ENCODE data around the gene ALOX12B. TPM values are rescaled to one million over a fixed set of nuclear protein-coding genes. Genes with fewer than 3 reads are reported as not detected.
"Not testable (repeated sequence)": the region's sequence is repeated elsewhere in the genome, so short reads cannot be mapped to it uniquely, and the experiment has no call there.

Gene ALOX12B
- total RNA-seq, 1 donor from 2014 or later, result 0.08 TPM

DNA sequence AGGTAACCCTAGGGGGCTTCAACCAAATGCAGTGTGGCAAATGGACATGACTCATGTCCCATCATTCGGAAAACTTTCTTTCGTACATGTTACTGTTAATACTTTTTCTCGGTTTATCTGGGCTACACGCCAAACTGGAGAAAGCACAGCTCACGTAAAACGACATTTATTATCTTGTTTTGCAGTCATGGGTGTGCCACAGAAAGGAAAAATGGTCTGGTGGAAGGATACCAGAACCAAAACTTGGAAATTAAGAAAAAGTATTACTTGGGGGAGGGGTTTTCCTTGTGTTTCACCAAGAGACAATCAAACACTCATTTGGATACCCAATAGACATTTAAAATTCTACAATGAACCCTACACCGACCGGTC is 25.1 kb downstream of the ALOX12B start:
- Histone ChIP-seq H3K27me3 (ENCODE audit: control insufficient read depth, insufficient read depth, low read length) (peaks cover 58% of the 10 kb centered on the region), H3K36me3 (ENCODE audit: control insufficient read depth, insufficient read depth, low read length) (no peaks in the 10 kb centered on the region), H3K4me3 (ENCODE audit: low read depth, low read length) (no peak overlapping the region)
- DNase-seq (ENCODE audit: low read depth), result no peak
- TF ChIP-seq, protein P1, sequence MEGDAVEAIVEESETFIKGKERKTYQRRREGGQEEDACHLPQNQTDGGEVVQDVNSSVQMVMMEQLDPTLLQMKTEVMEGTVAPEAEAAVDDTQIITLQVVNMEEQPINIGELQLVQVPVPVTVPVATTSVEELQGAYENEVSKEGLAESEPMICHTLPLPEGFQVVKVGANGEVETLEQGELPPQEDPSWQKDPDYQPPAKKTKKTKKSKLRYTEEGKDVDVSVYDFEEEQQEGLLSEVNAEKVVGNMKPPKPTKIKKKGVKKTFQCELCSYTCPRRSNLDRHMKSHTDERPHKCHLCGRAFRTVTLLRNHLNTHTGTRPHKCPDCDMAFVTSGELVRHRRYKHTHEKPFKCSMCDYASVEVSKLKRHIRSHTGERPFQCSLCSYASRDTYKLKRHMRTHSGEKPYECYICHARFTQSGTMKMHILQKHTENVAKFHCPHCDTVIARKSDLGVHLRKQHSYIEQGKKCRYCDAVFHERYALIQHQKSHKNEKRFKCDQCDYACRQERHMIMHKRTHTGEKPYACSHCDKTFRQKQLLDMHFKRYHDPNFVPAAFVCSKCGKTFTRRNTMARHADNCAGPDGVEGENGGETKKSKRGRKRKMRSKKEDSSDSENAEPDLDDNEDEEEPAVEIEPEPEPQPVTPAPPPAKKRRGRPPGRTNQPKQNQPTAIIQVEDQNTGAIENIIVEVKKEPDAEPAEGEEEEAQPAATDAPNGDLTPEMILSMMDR (IDR thresholded peaks at IDR 0.05; ENCODE audit: insufficient read depth, low read length, poor library complexity, severe bottlenecking), result no peak

GRCh38 chr17:8061851-8062250 is 25.7 kb downstream of the ALOX12B start:
- DNase-seq (ENCODE audit: low read depth); H3K36me3 ChIP-seq (ENCODE audit: control insufficient read depth, insufficient read depth, low read length); H3K4me3 ChIP-seq (ENCODE audit: low read depth, low read length): not testable (repeated sequence)
- peaks cover 54% of the 10 kb centered on the region for H3K27me3 ChIP-seq (ENCODE audit: control insufficient read depth, insufficient read depth, low read length)

DNA sequence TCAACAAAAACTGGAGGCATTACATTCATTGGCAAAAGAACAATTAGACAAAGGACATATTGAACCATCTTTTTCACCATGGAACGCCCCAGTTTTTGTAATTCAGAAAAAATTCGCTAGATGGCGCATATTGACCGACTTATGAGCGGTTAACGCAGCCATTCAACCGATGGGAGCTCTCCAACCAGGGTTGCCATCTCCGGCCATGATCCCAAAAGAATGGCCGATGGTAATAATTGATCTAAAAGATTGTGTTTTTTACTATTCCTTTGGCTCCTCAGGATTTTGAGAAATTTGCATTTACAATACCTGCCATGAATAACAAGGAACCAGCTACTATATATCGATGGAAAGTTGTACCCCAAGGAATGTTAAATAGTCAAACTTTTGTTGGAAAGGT is 27.2 kb downstream of the ALOX12B start:
- no peak for DNase-seq (ENCODE audit: low read depth)
- Histone ChIP-seq H3K36me3 (ENCODE audit: control insufficient read depth, insufficient read depth, low read length) (no peaks in the 10 kb centered on the region), H3K27me3 (ENCODE audit: control insufficient read depth, insufficient read depth, low read length) (peaks cover 53% of the 10 kb centered on the region), H3K4me3 (ENCODE audit: low read depth, low read length) (no peak overlapping the region)
- TF ChIP-seq, protein P1 (IDR thresholded peaks at IDR 0.05; ENCODE audit: insufficient read depth, low read length, poor library complexity, severe bottlenecking), result peak; percentile 58

GRCh38 chr17:8059131-8059530 is 28.4 kb downstream of the ALOX12B start:
- Histone ChIP-seq H3K27me3 (ENCODE audit: control insufficient read depth, insufficient read depth, low read length) (peaks cover 41% of the 10 kb centered on the region), H3K36me3 (ENCODE audit: control insufficient read depth, insufficient read depth, low read length) (no peaks in the 10 kb centered on the region), H3K4me3 (ENCODE audit: low read depth, low read length) (no peak overlapping the region)
- DNase-seq (ENCODE audit: low read depth), result no peak
- TF ChIP-seq, protein P1 (IDR thresholded peaks at IDR 0.05; ENCODE audit: insufficient read depth, low read length, poor library complexity, severe bottlenecking), result no peak

DNA sequence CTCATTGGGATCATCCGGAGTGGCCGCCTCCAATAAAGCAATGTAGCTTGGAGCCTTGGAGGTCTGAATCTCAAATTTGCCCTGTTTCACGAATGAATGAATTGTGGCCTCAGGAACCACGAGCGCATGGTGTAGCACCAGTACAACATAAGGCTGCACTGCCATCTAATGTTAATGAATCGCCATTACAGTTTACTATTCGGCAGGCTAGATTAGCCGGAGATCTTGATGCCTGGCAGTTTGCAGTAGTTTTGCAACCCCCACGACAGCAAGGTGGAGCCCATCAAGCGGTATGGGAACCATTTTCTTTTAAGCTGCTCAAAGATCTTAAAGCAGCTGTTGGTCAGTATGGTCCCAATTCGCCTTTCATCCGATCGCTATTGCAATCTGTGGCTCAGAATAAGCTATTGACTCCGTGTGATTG is 29.8 kb downstream of the ALOX12B start:
- no peak overlapping the region for H3K4me3 ChIP-seq (ENCODE audit: low read depth, low read length)
- H3K36me3 ChIP-seq (ENCODE audit: control insufficient read depth, insufficient read depth, low read length), result no peaks in the 10 kb centered on the region
- TF ChIP-seq, protein P1 (IDR thresholded peaks at IDR 0.05; ENCODE audit: insufficient read depth, low read length, poor library complexity, severe bottlenecking), result peak; percentile 62
- H3K27me3 ChIP-seq (ENCODE audit: control insufficient read depth, insufficient read depth, low read length), result peaks cover 32% of the 10 kb centered on the region
- DNase-seq (ENCODE audit: low read depth), result no peak

- TF ChIP-seq, protein P1 (IDR thresholded peaks at IDR 0.05; ENCODE audit: insufficient read depth, low read length, poor library complexity, severe bottlenecking), result no peak
- Histone ChIP-seq H3K36me3 (ENCODE audit: control insufficient read depth, insufficient read depth, low read length) (no peaks in the 10 kb centered on the region), H3K27me3 (ENCODE audit: control insufficient read depth, insufficient read depth, low read length) (peaks cover 26% of the 10 kb centered on the region), H3K4me3 (ENCODE audit: low read depth, low read length) (no peak overlapping the region)
- no peak for DNase-seq (ENCODE audit: low read depth)
Measured at GRCh38 chr17:8056976-8057625, 30.4 kb downstream of the ALOX12B start.
